ENCODE results near the gene HLA-DMA.

DNA sequence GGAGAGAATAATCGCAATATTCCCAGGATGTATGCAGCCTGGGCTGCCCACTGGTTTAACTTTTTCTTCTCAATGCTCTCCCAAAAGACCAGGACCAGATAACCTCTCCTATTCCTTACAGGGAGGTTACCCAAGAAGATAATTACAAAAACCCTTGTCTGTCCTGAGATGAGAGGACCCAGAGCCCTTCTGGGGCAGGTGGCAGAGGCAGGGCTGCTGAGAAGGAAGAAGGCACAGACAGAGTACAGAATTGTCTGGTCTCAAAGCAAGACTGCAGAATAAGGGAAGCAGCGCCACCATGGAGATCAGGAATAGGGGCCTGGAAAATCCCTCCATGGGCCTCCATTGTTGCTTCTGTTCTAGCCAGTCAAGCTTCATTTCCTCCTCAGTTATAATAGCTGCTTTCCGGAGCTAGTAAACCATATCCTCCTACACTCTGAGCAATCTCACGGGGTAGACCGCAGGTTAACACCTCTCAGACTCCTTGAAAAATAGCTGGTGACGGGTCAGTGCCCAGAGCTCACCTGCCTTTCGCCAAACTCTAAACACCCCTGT is 11.6 kb downstream of the HLA-DMA start:
- no peak for TF ChIP-seq POLR2A (IDR thresholded peaks at IDR 0.05; ENCODE audit: low read length)
- TF ChIP-seq GATA1 (IDR thresholded peaks at IDR 0.05; ENCODE audit: low read depth, low read length), result no peak
